Retinal pigment epithelial cell (primary cell): ENCODE results near the gene PRKG1.

Experiments
- DNase-seq: peaks from one replicate; pipeline ENCODE4 v3.0.0-alpha.2; 2010; ENCODE audit warnings: low read depth
- H3K4me3 ChIP-seq: 2 replicates; pipeline ENCODE4 v1.5.1; 2011; ENCODE audit warnings: mild to moderate bottlenecking, low read length, control low read depth, moderate library complexity
- CTCF ChIP-seq: conservative IDR thresholded peaks from 2 replicates; pipeline ENCODE4 v1.5.1; 2011; ENCODE audit warnings: low read depth, low read length, control low read depth, inconsistent platforms

Gene PRKG1

GRCh38 chr10:51718804-51719291, 644.6 kb downstream of the PRKG1 start:
- DNase-seq, result no peak
- no peak overlapping the region for H3K4me3 ChIP-seq
- no peak for TF ChIP-seq CTCF

GRCh38 chr10:51724038-51724437, 649.8 kb downstream of the PRKG1 start:
- no peak overlapping the region for H3K4me3 ChIP-seq
- TF ChIP-seq CTCF, result no peak
- DNase-seq, result no peak

GRCh38 chr10:51729822-51730555, 655.7 kb downstream of the PRKG1 start:
- no peak for DNase-seq

GRCh38 chr10:51733057-51733456, 658.8 kb downstream of the PRKG1 start:
- TF ChIP-seq CTCF, result no peak
- H3K4me3 ChIP-seq, result no peak overlapping the region
- DNase-seq, result no peak

More at GRCh38 chr10:51729822-51730555, 655.7 kb downstream of the PRKG1 start:
- no peak overlapping the region for H3K4me3 ChIP-seq
- no peak for TF ChIP-seq CTCF

GRCh38 chr10:51743146-51743545, 668.9 kb downstream of the PRKG1 start:
- H3K4me3 ChIP-seq, result no peak overlapping the region
- TF ChIP-seq CTCF, result no peak
- no peak for DNase-seq

- no peak overlapping the region for H3K4me3 ChIP-seq
- no peak for DNase-seq
- TF ChIP-seq CTCF, result no peak
Observed at GRCh38 chr10:51744235-51745000, 670.1 kb downstream of the PRKG1 start.
